DND-41 (cell line): ENCODE data around the gene ABCA10.

Experiments used
- ATAC-seq: fragments of 200-7000 bp; cut with Tn5 transposase; 3 replicates; pipeline ENCODE4 v1.9.1; 2021; ENCODE audit warnings: low read depth; ENCODE audit not compliant: insufficient read depth
- DNase-seq: peaks from one replicate; pipeline ENCODE4 v3.0.0-alpha.2; 2020
- H2AFZ ChIP-seq: 2 replicates; pipeline ENCODE4 v1.6.0; 2012; ENCODE audit warnings: low read depth, low read length
- H3K27ac ChIP-seq: 2 replicates; pipeline ENCODE4 v1.5.1; 2012; ENCODE audit warnings: low read length, inconsistent platforms
- H3K27me3 ChIP-seq: fragments of 200-600 bp; sonication (generic); 2 replicates; pipeline ENCODE4 v1.6.0; 2012; ENCODE audit warnings: low read length, mild to moderate bottlenecking, inconsistent platforms; ENCODE audit not compliant: insufficient read depth, poor library complexity
- H3K36me3 ChIP-seq: 2 replicates; pipeline ENCODE4 v1.5.1; 2012; ENCODE audit warnings: low read length, inconsistent platforms; ENCODE audit not compliant: insufficient read depth
- H3K4me1 ChIP-seq: 2 replicates; pipeline ENCODE4 v1.5.1; 2012; ENCODE audit warnings: mild to moderate bottlenecking, low read length; ENCODE audit not compliant: insufficient read depth
- H3K4me2 ChIP-seq: 2 replicates; pipeline ENCODE4 v1.6.0; 2012; ENCODE audit warnings: mild to moderate bottlenecking, moderate library complexity, low read length, inconsistent platforms; ENCODE audit not compliant: insufficient read depth
- H3K4me3 ChIP-seq, 2 experiments: fragments of 200-600 bp in 1 of 2; shearing (Covaris generic) in 1 of 2; 2 replicates each; pipeline ENCODE4 v1.5.1; 2012 to 2016; ENCODE audit warnings: inconsistent platforms in 2 of 2, low read length in 2 of 2, mild to moderate bottlenecking in 2 of 2, low read depth in 1 of 2, moderate library complexity in 1 of 2
- H3K79me2 ChIP-seq: 2 replicates; pipeline ENCODE4 v1.6.0; 2012; ENCODE audit warnings: low read length, inconsistent platforms; ENCODE audit not compliant: insufficient read depth
- H3K9ac ChIP-seq: 2 replicates; pipeline ENCODE4 v1.6.0; 2012; ENCODE audit warnings: low read depth, mild to moderate bottlenecking, inconsistent platforms, low read length, moderate library complexity
- H3K9me3 ChIP-seq: 2 replicates; pipeline ENCODE4 v1.5.1; 2012; ENCODE audit warnings: low read length, moderate library complexity, mild to moderate bottlenecking, inconsistent platforms; ENCODE audit not compliant: insufficient read depth, severe bottlenecking
- H4K20me1 ChIP-seq: 2 replicates; pipeline ENCODE4 v1.6.0; 2012; ENCODE audit warnings: low read length; ENCODE audit not compliant: insufficient read depth
- EZH2 ChIP-seq: IDR thresholded peaks from 3 replicates; pipeline ENCODE4 v1.6.1; 2012; ENCODE audit warnings: borderline replicate concordance, low read depth, mild to moderate bottlenecking, moderate library complexity, low read length, inconsistent platforms; ENCODE audit not compliant: severe bottlenecking
- TF ChIP-seq, protein P1 (sequence below): IDR thresholded peaks from 2 replicates; pipeline ENCODE4 v1.5.1; 2012; ENCODE audit warnings: borderline replicate concordance, low read length, moderate library complexity, mild to moderate bottlenecking; ENCODE audit not compliant: poor library complexity, severe bottlenecking; ENCODE audit errors: extremely low read depth

ABCA10 gene

DNA sequence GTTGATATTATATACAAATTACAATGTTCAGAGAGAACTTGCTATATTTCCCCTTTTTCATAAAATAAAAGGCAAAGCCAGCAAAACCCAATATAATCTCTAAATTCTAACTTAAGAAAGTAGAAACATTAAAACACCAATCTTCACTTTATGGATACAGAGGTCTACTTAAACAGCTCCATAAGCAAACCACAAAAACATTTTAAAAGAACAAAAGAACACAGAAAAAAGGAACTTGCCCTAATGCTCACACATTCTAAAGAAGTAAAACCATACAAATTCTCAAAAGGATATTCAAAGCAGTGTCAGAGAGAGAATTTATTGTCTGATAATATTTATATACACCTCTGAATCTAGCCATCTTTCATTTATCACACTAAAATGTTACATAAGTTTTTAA is 606 bp downstream of the ABCA10 start:
- H3K4me3 ChIP-seq = no peak overlapping the region
- no peak overlapping the region for H3K4me2 ChIP-seq
- H3K36me3 ChIP-seq = no peaks in the 10 kb centered on the region
- no peak for TF ChIP-seq EZH2
- TF ChIP-seq, protein P1, sequence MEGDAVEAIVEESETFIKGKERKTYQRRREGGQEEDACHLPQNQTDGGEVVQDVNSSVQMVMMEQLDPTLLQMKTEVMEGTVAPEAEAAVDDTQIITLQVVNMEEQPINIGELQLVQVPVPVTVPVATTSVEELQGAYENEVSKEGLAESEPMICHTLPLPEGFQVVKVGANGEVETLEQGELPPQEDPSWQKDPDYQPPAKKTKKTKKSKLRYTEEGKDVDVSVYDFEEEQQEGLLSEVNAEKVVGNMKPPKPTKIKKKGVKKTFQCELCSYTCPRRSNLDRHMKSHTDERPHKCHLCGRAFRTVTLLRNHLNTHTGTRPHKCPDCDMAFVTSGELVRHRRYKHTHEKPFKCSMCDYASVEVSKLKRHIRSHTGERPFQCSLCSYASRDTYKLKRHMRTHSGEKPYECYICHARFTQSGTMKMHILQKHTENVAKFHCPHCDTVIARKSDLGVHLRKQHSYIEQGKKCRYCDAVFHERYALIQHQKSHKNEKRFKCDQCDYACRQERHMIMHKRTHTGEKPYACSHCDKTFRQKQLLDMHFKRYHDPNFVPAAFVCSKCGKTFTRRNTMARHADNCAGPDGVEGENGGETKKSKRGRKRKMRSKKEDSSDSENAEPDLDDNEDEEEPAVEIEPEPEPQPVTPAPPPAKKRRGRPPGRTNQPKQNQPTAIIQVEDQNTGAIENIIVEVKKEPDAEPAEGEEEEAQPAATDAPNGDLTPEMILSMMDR = no peak
- H3K27me3 ChIP-seq = peaks cover 15% of the 10 kb centered on the region
- no peak overlapping the region for H2AFZ ChIP-seq
- no peaks in the 10 kb centered on the region for H3K4me1 ChIP-seq
- H3K79me2 ChIP-seq = no peaks in the 10 kb centered on the region
- ATAC-seq (no peak), DNase-seq (no peak)
- H4K20me1 ChIP-seq = no peaks in the 10 kb centered on the region
- H3K27ac ChIP-seq = no peak overlapping the region
- no peaks in the 10 kb centered on the region for H3K9me3 ChIP-seq
- no peak overlapping the region for H3K9ac ChIP-seq

DNA sequence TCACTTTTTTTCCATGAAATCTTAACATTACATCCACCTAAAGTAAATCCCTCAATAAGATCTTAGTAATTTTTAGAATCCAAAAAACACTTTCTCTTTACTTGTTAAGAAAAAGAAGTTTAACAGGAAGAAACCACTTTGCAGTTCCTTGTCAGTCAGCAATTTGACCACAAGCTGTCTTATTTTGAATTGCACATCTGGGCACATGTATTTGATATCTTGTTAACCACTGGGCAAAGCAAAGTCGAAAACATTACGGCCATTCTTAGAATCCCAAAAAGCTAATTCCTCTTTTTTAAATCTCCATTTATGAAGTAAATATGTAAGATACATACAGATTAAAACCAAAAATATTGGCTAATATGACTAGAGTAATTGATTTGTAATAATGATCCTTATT is 1.1 kb downstream of the ABCA10 start:
- Histone ChIP-seq H3K79me2 (no peaks in the 10 kb centered on the region), H3K36me3 (no peaks in the 10 kb centered on the region), H3K4me2 (no peak overlapping the region), H3K9me3 (no peaks in the 10 kb centered on the region), H3K27ac (no peak overlapping the region), H2AFZ (no peak overlapping the region), H3K9ac (no peak overlapping the region), H3K4me1 (no peaks in the 10 kb centered on the region), H3K27me3 (peaks cover 15% of the 10 kb centered on the region), H3K4me3 (no peak overlapping the region), H4K20me1 (no peaks in the 10 kb centered on the region)
- TF ChIP-seq, protein P1 = no peak
- ATAC-seq (peak; percentile 40; the same call in 1 of the 3 replicates), DNase-seq (no peak)

DNA sequence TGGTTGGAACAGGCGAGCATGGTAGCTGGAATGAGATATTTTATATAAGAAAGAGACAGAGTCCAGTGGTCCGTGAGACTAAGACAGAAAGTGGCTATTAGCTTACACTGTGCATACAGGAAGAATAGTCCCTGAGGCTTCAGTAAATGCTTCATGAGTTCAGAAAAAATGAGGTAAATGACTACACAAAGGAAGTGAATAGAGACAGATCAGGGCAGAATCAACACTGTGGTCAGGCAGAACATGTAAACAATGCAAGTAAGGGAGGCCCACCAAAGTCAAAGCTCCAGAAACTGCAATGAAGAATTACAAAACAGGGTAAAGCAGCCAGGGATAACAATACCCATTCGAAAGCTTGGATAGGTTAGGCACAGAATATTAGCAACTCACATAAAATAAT is 4.8 kb downstream of the ABCA10 start:
- Histone ChIP-seq H3K27me3 (peaks cover 11% of the 10 kb centered on the region), H4K20me1 (no peaks in the 10 kb centered on the region), H3K4me3 (no peak overlapping the region), H3K9me3 (no peaks in the 10 kb centered on the region), H3K4me1 (no peaks in the 10 kb centered on the region), H3K36me3 (no peaks in the 10 kb centered on the region), H3K9ac (no peak overlapping the region), H3K4me2 (no peak overlapping the region), H3K27ac (no peak overlapping the region), H3K79me2 (no peaks in the 10 kb centered on the region), H2AFZ (no peak overlapping the region)
- TF ChIP-seq, protein P1 = no peak
- no peak for TF ChIP-seq EZH2
- DNase-seq (no peak), ATAC-seq (peak; percentile 39; the same call in 1 of the 3 replicates)

DNA sequence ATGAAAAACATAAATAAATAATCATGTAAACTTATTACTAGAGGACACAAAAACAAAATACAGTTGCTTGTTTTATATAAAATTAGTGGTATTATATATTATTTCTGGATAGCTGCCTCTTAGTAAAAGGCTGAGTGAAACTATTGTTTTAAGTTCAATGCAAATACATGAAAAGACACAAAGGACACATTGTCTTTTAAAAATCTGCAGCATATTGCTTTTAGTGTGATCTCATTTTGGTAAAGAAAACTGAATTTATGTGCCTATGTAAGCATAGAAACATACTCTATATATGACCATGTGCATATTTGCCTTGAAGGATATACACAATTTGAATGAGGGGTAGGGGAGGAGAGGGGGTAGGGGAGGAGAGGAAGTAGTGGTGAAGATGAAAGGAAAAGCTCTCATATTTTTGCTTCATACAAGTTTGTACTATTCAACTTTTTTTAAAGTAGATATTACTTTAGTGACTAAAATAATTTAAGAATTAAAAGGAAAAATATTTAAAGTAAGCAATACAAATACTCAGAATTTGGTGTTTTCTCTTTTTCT is 5.8 kb downstream of the ABCA10 start:
- Histone ChIP-seq H3K27ac (no peak overlapping the region), H3K27me3 (peaks cover 14% of the 10 kb centered on the region)
- ATAC-seq = peak; percentile 85

More for the DNA sequence above, 5.8 kb downstream of the ABCA10 start:
- no peak for DNase-seq
- H2AFZ ChIP-seq = no peak overlapping the region
- no peak overlapping the region for H3K9ac ChIP-seq
- H3K4me3 ChIP-seq = no peak overlapping the region
- H3K9me3 ChIP-seq = no peaks in the 10 kb centered on the region
- TF ChIP-seq EZH2 = no peak
- TF ChIP-seq, protein P1 = no peak
- H4K20me1 ChIP-seq = no peaks in the 10 kb centered on the region
- H3K36me3 ChIP-seq = no peaks in the 10 kb centered on the region
- no peaks in the 10 kb centered on the region for H3K4me1 ChIP-seq
- no peak overlapping the region for H3K4me2 ChIP-seq
- no peaks in the 10 kb centered on the region for H3K79me2 ChIP-seq
